Hepatocyte (in vitro differentiated cells): ENCODE measurements around the gene PEX11A. TPM values are rescaled to one million over a fixed set of nuclear protein-coding genes. Genes with fewer than 3 reads are reported as not detected.

Source experiments
- DNase-seq: peaks from one replicate; pipeline ENCODE4 v3.0.0-alpha.2; 2016; ENCODE audit warnings: low spot score
- H2AFZ ChIP-seq: fragments of 200-600 bp; sonication (generic); 2 replicates; pipeline ENCODE4 v1.6.0; 2016; ENCODE audit warnings: antibody characterized with exemption, mild to moderate bottlenecking
- H3K27ac ChIP-seq: fragments of 200-600 bp; sonication (generic); 2 replicates; pipeline ENCODE4 v1.5.1; 2016; ENCODE audit warnings: mild to moderate bottlenecking
- H3K27me3 ChIP-seq: fragments of 200-600 bp; sonication (generic); 2 replicates; pipeline ENCODE4 v1.6.1; 2016
- H3K36me3 ChIP-seq: fragments of 200-600 bp; sonication (generic); replicated peaks from 2 replicates; pipeline ENCODE4 v1.5.1; 2016; ENCODE audit warnings: low read depth; ENCODE audit not compliant: insufficient read depth
- H3K4me1 ChIP-seq: fragments of 200-600 bp; sonication (generic); 2 replicates; pipeline ENCODE4 v1.5.1; 2016; ENCODE audit warnings: mild to moderate bottlenecking, moderate library complexity; ENCODE audit not compliant: insufficient read depth
- H3K4me2 ChIP-seq: fragments of 200-600 bp; sonication (generic); 2 replicates; pipeline ENCODE4 v1.6.0; 2016
- H3K4me3 ChIP-seq: fragments of 200-600 bp; sonication (generic); 2 replicates; pipeline ENCODE4 v1.5.1; 2016; ENCODE audit warnings: mild to moderate bottlenecking
- H3K79me2 ChIP-seq: fragments of 200-600 bp; sonication (generic); 2 replicates; pipeline ENCODE4 v1.6.0; 2017; ENCODE audit warnings: mild to moderate bottlenecking
- H3K9me2 ChIP-seq: fragments of 200-600 bp; sonication (generic); replicated peaks from 2 replicates; pipeline ENCODE4 v1.6.0; 2017; ENCODE audit warnings: mild to moderate bottlenecking; ENCODE audit not compliant: insufficient read depth
- H3K9me3 ChIP-seq: fragments of 200-600 bp; sonication (generic); 2 replicates; pipeline ENCODE4 v1.5.1; 2016; ENCODE audit warnings: low read depth, mild to moderate bottlenecking
- H4K20me1 ChIP-seq: fragments of 200-600 bp; sonication (generic); 2 replicates; pipeline ENCODE4 v1.6.0; 2016; ENCODE audit warnings: mild to moderate bottlenecking; ENCODE audit not compliant: insufficient read depth, poor library complexity, severe bottlenecking
- CTCF ChIP-seq: fragments of 200-600 bp; sonication (generic); IDR thresholded peaks from 2 replicates; pipeline ENCODE4 v1.5.1; 2016; ENCODE audit warnings: antibody characterized with exemption, mild to moderate bottlenecking; ENCODE audit not compliant: poor library complexity
- EZH2 ChIP-seq: fragments of 200-600 bp; sonication (generic); IDR thresholded peaks from 2 replicates; pipeline ENCODE4 v1.6.1; 2016; ENCODE audit warnings: antibody characterized with exemption, mild to moderate bottlenecking, borderline replicate concordance
- EZH2phosphoT487 ChIP-seq: fragments of 200-600 bp; sonication (generic); IDR thresholded peaks from one replicate; pipeline ENCODE4 v1.6.1; 2018; ENCODE audit warnings: antibody characterized with exemption, mild to moderate bottlenecking, low read depth, moderate library complexity; ENCODE audit not compliant: unreplicated experiment, severe bottlenecking
- WGBS: methylation state at CpG from one replicate; pipeline ENCODE4 v1.1.6; 2016; ENCODE audit warnings: low lambda C conversion rate; ENCODE audit errors: missing lambda C conversion rate; 5-methylcytosine and 5-hydroxymethylcytosine counted together
- polyA plus RNA-seq: library from polyadenylated mRNA; unstranded; fragments of >200 nt; fragmentation: Nextera tagmentation; extraction: Ambion mirVana; gene quantifications from 2 replicates; pipeline ENCODE4 v1.2.1, GENCODE V29; 2016
- total RNA-seq: library from RNA; depleted of rRNA; stranded (reverse); fragments of >200 nt; gene quantifications from 2 replicates; pipeline ENCODE4 v1.2.3, GENCODE V29; 2014

The PEX11A gene
- total and polyA plus RNA-seq, 2 experiments from 2014 or later: 10.0 to 10.7 TPM

- Histone ChIP-seq H3K27ac (no peak overlapping the region), H2AFZ (no peak overlapping the region), H3K27me3 (no peaks in the 10 kb centered on the region), H3K4me3 (no peak overlapping the region), H3K79me2 (no peaks in the 10 kb centered on the region), H3K9me3 (no peaks in the 10 kb centered on the region), H4K20me1 (no peaks in the 10 kb centered on the region), H3K4me1 (no peaks in the 10 kb centered on the region), H3K9me2 (no peaks in the 10 kb centered on the region), H3K4me2 (no peak overlapping the region), H3K36me3 (no peaks in the 10 kb centered on the region)
- TF ChIP-seq EZH2phosphoT487 (no peak), CTCF (no peak), EZH2 (no peak)
- no peak for DNase-seq
- 91% methylated on average over 2 of the region's 2 CpGs for WGBS
Observed at GRCh38 chr15:89659295-89659694, 31.3 kb downstream of the PEX11A start.

DNA sequence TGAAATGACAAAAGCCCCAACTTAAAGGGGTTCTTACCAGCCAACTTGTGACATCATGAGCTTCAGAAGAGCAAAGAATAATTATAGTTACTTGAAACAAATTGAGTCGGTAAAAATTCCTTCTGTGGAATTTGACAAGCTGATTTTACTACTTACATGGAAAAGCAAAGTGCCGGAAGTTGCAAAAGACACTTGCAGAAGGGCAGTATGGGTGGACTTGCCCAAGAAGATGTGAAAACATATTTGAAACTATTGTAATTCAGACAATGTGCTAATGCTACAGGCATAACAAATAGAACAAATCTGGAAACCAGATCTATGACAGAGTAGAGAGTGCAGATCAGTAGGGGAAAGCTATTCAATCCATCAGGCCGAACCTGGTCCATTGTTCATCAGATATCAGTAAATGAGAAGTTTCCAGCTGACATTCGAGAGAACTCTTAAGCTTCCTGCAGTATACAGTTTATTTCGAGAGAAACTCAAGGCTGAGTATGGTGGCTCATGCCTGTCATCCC is 32.8 kb downstream of the PEX11A start:
- H3K4me2 ChIP-seq: no peak overlapping the region
- H3K27me3 ChIP-seq: no peaks in the 10 kb centered on the region
- H3K4me3 ChIP-seq: no peak overlapping the region
- H2AFZ ChIP-seq: no peak overlapping the region
- H4K20me1 ChIP-seq: no peaks in the 10 kb centered on the region
- DNase-seq: no peak
- no peaks in the 10 kb centered on the region for H3K36me3 ChIP-seq
- no peaks in the 10 kb centered on the region for H3K4me1 ChIP-seq
- H3K27ac ChIP-seq: no peak overlapping the region
- no peak for TF ChIP-seq CTCF
- TF ChIP-seq EZH2: no peak
- TF ChIP-seq EZH2phosphoT487: no peak
- peaks cover 3% of the 10 kb centered on the region for H3K79me2 ChIP-seq
- no peaks in the 10 kb centered on the region for H3K9me3 ChIP-seq
- H3K9me2 ChIP-seq: no peaks in the 10 kb centered on the region
- WGBS: 81% methylated on average over 5 of the region's 5 CpGs

DNA sequence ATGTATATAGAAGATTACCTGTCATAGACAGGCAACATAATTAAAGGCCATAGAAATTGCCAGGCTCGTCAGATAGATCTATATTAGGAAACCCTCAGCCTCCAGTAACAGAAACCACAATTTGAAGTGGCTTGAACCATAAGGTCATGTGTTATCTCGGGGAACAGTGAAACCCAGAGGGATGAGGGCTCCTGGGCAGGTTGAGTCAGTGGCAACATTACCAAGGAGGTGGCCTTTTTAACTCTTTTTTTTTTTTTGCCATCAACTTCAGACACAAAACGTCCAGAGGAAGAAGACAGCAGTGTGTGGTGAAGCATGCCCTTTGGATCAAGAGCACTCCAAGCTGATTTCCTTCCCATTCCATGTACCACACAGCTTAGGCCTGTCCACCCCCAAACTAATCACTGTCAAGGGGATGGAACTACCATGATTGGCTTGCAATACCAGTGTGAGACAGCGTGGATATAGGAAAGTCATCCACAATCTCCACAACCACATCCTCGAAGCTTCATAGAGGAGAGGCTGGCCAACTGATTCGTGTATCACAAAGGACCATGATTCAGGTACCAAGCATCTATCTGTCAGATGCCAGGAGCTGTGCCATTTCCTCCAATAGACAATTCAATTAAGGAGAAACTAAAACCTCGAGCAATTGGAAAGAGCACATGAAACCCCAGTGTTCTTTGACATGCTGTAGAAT is 34.3 kb downstream of the PEX11A start:
- TF ChIP-seq EZH2 (no peak), CTCF (no peak), EZH2phosphoT487 (no peak)
- H3K4me3 ChIP-seq: no peak overlapping the region
- no peaks in the 10 kb centered on the region for H3K9me2 ChIP-seq
- H2AFZ ChIP-seq: no peak overlapping the region
- no peaks in the 10 kb centered on the region for H3K9me3 ChIP-seq
- H3K79me2 ChIP-seq: peaks cover 3% of the 10 kb centered on the region
- no peak overlapping the region for H3K4me2 ChIP-seq
- no peaks in the 10 kb centered on the region for H4K20me1 ChIP-seq
- H3K27ac ChIP-seq: no peak overlapping the region
- H3K27me3 ChIP-seq: no peaks in the 10 kb centered on the region
- no peak for DNase-seq
- H3K4me1 ChIP-seq: no peaks in the 10 kb centered on the region
- no peaks in the 10 kb centered on the region for H3K36me3 ChIP-seq
- 84% methylated on average over 7 of the region's 7 CpGs for WGBS
